GM19324 (cell line): ENCODE measurements around the gene C1QTNF1.

Experiments
- ATAC-seq: cut with Tn5 transposase; IDR thresholded peaks from one replicate; pipeline ENCODE4 v1.9.1; 2021; ENCODE audit warnings: mild to moderate bottlenecking, moderate library complexity; ENCODE audit not compliant: unreplicated experiment, low FRiP score

Gene C1QTNF1

DNA sequence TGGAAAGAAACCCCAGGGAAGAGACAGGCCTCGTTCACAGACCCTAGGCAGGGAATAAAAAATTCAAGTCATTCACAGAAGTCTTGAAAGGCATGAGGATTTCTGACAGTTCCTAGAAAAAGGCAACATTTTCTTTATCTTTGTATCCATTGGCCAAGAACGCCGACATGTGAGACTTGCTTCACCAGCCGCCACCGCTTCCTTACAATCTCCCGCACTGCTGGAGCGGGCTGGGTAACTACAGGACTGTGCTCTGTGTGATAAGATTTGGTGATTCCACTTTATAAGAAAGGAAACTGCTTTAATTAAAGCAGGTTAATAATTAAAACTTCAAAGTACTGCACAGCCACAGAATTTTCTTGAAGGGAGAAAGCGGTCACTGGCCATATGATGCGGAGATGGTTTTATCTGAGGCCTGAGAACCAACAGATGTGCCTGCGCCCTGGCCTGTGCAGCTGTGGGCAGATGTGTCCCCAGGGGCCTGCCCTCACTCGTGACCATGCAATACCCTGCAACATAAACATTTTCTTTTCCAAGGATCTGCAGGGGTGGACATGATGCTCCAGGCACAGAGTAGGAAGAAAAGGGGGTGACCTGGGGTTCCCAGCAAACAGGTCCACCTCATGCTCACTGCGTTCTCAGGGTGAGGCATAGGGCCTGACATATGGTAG is 31.3 kb upstream of the C1QTNF1 start:
- ATAC-seq: no peak

DNA sequence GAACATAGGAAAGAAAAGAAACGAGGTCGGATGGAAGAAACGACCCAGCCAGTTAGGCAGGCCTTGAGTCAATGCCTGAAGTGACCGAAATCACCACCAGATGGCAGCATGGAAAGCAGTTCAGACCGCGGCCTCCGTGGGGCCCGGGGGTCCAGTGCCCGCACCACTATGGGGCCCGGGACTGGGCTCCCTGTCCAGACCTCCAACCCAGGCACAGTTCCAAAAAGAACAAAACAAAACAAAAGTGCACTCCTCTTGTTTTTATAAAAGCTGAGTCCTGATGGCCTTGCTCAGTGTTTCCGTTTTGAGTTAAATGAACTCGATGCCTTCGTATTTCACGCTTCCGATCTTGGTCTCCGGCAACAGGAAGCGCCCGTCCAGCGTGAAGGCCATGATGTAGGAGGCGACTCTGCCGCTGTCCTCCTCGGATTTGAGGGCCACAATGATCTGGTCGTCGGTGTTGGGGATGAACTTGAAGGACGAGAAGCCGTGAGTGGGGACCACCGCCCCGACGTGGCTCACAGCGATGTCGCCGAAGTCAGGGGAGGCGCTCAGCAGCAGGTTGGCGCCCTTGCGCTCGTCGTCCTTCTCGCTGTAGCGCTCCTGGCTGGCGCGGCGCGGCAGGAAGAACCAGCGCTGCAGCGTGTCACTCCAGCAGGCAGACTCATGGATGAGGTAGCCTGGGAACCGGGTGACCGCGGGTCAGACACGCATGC is 30.6 kb upstream of the C1QTNF1 start:
- no peak for ATAC-seq

GRCh38 chr17:78993981-78994671 is 29.8 kb upstream of the C1QTNF1 start:
- ATAC-seq: no peak

GRCh38 chr17:78995022-78995760 is 28.8 kb upstream of the C1QTNF1 start:
- no peak for ATAC-seq

GRCh38 chr17:78995761-78996451 is 28.1 kb upstream of the C1QTNF1 start:
- ATAC-seq: no peak

GRCh38 chr17:78996781-78997201 is 27.2 kb upstream of the C1QTNF1 start:
- no peak for ATAC-seq

DNA sequence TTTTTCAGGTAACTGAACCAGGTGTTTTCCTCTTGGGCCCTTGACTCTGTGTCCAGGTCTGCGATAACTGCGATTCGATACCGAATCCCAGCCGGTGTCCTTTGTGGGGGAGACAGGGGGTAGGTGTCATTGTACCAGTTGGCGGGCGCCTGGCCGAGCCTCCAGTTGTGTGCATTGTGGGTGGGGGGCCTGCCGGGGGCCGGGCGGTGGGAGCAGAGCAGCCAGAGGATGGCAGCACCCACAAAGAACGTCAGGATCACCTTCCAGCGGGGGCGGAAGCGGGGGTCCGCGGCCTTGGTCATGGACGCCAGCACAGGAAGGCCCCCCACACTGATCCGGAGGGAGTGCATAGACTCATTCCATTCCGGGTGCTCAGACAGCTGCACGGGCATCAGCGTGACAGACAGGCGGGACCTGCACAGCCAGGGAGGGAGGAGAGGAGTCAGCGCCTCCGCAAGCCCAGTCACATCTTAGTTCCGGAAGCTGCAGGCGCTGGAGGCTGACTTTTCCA is 26.7 kb upstream of the C1QTNF1 start:
- ATAC-seq: no peak

GRCh38 chr17:78997881-78998280 is 26.1 kb upstream of the C1QTNF1 start:
- ATAC-seq: no peak

GRCh38 chr17:78998311-78999055 is 25.5 kb upstream of the C1QTNF1 start:
- ATAC-seq: no peak

DNA sequence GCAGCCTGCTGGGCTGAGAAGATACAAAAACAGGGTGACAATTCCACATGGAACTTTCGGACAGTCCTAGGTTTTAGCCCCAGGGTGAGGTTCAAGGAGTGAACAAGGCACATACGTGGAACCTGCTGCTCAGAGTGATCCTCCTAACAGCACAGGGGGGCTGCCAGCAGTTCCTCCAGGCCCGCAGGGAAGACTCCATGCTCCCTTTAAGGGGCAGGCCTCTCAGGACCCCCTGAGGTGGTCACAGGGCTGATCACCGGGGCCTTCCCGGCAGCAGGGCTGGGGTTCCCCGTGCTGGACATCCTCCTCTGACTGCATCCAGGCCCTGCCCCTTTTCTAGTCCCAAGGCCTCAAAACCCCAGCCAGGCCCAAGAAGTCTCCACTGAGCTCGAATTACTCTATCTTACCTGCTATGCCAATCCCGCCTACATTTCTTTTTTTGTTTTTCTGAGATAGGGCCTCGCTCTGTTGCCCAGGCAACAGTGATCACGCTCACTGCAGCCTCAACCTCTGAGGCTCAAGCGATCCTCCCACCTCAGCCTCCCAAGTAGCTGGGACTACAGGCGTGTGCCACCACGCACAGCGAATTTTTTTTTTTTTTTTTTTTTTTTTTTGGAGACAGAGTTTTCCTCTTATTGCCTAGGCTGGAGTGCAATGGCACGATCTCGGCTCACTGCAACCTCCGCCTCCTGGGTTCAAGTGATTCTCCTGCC is 24.8 kb upstream of the C1QTNF1 start:
- no peak for ATAC-seq

DNA sequence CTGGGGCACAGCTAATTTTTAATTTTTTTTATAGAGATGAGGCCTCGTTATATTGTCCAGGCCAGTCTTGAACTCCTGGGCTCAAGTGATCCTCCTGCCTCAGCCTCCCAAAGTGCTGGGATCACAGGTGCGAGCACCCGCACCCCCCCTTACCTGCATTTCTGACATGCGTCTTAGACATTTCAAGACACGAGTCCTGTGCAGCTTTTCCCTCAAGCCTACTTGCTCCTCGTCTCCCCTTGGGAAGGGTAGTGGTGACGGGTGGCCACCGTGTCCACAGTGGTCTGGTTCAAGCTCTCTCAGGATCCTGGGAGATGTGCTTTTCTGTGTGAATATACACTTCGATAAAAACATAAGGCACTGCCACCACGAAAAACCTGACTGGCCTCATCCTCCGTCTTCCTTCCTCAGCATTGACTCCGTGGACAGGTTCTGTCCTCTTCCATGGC is 24.0 kb upstream of the C1QTNF1 start:
- no peak for ATAC-seq

DNA sequence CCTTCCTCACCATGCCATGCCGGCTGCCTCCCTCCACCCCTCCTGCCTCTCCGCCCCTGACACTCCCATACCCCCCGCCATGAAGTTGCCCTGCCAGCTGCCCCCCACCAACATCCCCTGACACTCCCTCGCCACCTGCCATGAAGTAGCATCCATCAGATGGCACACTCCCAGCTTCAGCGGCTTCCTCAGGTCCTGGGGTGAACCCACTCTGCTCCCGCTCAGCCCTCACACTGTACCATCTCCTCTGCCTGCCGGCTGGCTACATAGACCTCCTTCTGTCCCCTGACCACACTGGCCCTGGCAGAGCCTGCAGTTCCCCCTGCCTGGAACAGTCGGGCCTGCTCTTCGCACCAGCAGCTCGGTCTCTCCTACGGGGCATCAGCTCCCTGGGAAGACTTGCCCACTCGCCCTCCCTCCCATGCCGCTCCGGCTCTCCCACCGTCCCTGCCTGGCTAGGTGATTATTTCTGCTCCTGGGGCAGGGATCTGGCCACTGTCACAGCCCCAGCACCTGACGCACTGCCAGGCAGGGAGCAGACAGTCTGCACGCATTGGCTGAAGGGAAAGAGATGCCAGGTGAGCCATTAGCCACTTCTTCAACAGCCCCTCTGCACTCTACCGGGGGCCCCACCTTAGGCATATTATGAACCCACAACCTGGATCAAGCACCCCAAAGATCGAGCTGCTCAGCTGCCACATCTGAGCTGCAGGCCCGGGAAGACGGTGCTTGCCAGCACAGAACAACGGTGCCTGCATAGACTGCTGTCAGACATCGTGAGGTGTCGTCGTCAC is 23.4 kb upstream of the C1QTNF1 start:
- no peak for ATAC-seq

DNA sequence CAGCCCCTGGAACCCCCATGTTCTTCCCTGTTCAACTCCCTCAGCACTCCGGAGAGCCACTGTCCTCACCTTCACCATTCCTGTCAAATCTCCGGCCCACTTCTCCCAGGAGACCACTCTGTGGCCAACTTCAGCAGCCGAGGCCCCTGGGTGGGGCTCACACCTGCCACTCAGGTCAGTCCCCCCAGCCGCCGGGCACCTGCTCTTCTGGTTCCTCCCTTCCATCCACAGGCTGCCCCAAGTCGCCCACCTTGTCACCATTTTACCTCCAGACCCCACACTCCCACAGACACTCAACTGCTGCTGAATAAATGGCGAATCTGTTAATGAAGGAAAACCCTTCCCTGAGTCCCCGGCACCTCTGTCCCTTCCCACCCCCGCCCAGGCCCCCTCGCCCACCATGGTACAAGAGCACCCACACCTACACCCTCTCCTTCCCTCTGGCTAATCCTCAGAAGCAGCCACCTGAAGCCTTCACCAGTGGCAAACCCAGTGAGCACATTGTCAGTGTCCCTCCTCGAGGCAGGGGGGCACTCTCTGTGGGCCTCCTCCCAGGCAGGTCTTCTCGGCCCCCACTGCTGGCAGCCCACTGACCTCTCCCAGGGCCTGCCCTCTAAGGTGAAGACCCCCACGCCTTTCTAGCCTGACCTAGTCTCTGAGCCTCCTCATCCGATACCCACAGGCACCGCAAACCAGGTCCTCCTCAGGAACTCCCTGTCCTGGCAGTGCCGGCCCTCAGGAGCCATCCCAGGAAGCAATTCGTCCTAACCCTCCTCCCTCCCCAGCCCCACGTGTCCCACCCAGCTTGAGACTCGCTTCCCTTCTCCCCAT is 22.6 kb upstream of the C1QTNF1 start:
- ATAC-seq: no peak

DNA sequence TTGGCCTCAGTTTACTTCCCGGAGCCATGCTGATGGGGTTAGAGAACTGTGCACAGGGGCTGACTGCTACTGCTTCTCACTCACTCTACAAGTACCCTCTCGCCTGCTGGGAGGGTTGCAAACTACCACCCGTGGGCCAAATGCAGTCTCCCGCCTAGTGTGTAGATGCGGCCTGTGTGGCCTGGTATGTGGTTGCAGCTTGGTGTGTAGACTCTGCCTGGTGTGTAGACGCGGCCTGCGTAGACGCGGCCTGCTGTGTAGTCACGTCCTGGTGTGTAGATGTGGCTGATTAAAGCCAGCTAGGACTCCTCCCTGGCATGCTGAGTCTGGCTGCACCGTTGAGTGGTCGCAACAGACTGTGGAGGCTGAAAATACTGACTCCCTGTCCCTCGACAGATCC is 21.7 kb upstream of the C1QTNF1 start:
- no peak for ATAC-seq

- no peak for ATAC-seq
Measured at GRCh38 chr17:79002796-79003593, 21.0 kb upstream of the C1QTNF1 start.

- no peak for ATAC-seq
Measured at GRCh38 chr17:79003661-79004411, 20.1 kb upstream of the C1QTNF1 start.
